Natural killer cell treated with Interleukin-12 subunit alpha and Interleukin-12 subunit beta and Interleukin-15 and Interleukin-18, amount 100 ng/mL, for 72 hours (primary cell): ENCODE results near the gene PSMC2. TPM values are rescaled to one million over a fixed set of nuclear protein-coding genes. Genes with fewer than 3 reads are reported as not detected.
A peak's percentile ranks its signal among the peaks of the same experiment; 100 is the strongest.

Experiments
- ATAC-seq, 2 donors: fragments of 150-1000 bp; cut with Tn5 transposase in 1 of 2; sonication (Bioruptor Pico), chemical (Tn5 transposase) in 1 of 2; 2 replicates each; pipeline ENCODE4 v1.10.0; 2021
- DNase-seq: peaks from one replicate; pipeline ENCODE4 v3.0.0; 2022; ENCODE audit warnings: low spot score
- H3K27ac Mint-ChIP-seq, 2 donors: 1 replicate in 1 of 2; 2 replicates in 1 of 2; pipeline ENCODE4 v1.8.0; 2022; ENCODE audit warnings: mixed read lengths in 2 of 2, mild to moderate bottlenecking in 1 of 2, moderate library complexity in 1 of 2
- H3K27me3 Mint-ChIP-seq, 2 donors: 1 replicate in 1 of 2; 2 replicates in 1 of 2; pipeline ENCODE4 v1.8.0; 2022; ENCODE audit warnings: mixed read lengths in 2 of 2
- H3K36me3 Mint-ChIP-seq: one replicate; pipeline ENCODE4 v1.8.0; 2022; ENCODE audit warnings: mixed read lengths
- H3K4me1 Mint-ChIP-seq, 2 donors: 1 replicate in 1 of 2; 2 replicates in 1 of 2; pipeline ENCODE4 v1.8.0; 2022; ENCODE audit warnings: low read depth in 2 of 2, mixed read lengths in 2 of 2, mild to moderate bottlenecking in 1 of 2
- H3K4me3 Mint-ChIP-seq: one replicate; pipeline ENCODE4 v1.8.0; 2022; ENCODE audit warnings: mixed read lengths
- H3K9me3 Mint-ChIP-seq: 2 replicates; pipeline ENCODE4 v1.8.0; 2022; ENCODE audit warnings: mixed read lengths
- total RNA-seq, 2 donors: library from RNA; stranded (reverse); gene quantifications; one replicate each; pipeline ENCODE4 v1.2.3, GENCODE V29; 2022

PSMC2 gene
- total RNA-seq, 2 donors from 2014 or later, result 139 to 188 TPM

DNA sequence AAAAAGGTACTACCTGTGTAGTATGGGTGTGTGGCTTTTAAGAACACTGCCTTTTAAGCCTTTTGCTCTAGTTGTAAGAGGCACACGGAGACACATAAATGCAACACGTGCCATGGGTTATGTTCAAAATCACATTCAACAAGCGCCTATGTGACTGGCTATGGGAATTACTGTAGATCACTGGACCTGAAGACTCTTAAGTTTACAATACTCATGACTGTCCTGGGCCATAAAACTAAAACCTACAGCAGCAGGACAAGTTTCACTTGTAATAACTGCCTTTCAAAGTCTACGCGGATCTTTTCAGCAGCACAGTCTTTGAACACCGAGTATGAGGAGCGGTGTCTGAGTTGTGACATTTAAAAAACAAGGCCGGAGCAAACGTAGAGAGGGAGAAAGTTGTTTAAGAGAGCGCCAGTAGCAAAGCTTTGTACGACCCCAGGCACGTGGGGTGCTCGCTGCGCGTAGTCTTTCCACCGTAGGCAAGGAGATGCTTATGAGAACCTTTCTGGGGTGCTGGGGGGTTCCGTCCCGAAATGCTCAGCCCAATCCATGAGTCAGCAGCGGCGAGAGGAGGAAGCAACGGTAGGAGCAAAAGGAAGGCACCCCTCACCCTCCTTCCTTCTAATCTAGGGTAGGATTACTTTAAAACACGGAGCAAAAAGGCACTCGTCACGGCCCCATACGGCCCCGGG, 3.5 kb upstream of the PSMC2 start:
- H3K9me3 Mint-ChIP-seq, result no peaks in the 10 kb centered on the region
- H3K4me1 Mint-ChIP-seq, result peaks cover 54 to 62% of the 10 kb centered on the region in 2 donors
- peaks cover 31% of the 10 kb centered on the region for H3K36me3 Mint-ChIP-seq
- H3K27me3 Mint-ChIP-seq, result no peaks in the 10 kb centered on the region
- peak overlapping the region; percentile 98 to 100 for H3K27ac Mint-ChIP-seq
- H3K4me3 Mint-ChIP-seq, result peak overlapping the region; percentile 99
- peak in 1 of 2 donors; percentile 45 for ATAC-seq
- no peak for DNase-seq

DNA sequence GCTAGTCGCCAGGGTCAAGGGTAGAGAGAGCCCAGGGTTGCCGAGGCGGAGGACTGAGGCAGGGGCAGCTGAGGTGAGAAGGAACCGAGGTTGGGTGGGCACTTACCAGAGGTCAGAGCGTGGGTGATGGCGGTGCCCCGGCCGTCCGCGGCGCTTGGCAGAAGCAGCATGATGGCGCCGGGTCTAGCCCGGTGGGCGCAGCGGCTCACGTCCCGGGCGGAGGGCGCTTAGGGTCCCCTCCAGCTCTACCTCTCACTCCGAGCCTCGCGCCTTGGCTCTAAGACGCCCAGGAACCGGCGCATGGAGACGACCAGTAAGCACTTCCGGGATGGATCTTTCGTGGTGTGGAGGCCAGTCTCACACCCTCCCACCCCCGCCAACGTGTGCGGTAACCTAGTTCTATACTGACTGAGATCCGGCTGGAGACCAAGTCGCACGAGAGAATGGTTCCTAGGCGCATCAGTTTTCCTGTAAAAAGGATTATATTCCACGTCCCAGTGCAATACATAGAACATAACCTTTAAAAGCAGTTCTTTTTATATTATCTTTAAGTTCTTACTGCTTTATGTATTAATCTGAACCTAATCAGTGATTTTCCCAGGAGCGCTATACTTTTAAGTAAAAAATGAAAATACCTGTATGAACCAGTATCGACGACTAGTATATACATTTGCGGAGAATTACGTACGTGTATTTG, 2.8 kb upstream of the PSMC2 start, which contains the start of gene DNAJC2:
TSS of gene DNAJC2 (minus strand) at position 315 of the 697 bp plus-strand sequence. CDS start at position 170, 145 bp downstream.
- H3K27ac Mint-ChIP-seq, result peak within 1 kb of the TSS; percentile 98 to 100
- DNase-seq (peak; percentile 93), ATAC-seq (peak; percentile 97 to 98)
- peak within 1 kb of the TSS; percentile 99 for H3K4me3 Mint-ChIP-seq
- H3K4me1 Mint-ChIP-seq, result peaks cover 52 to 61% of the 10 kb centered on the region in 2 donors
- H3K9me3 Mint-ChIP-seq, result no peaks in the 10 kb centered on the region
- H3K36me3 Mint-ChIP-seq, result peaks cover 24% of the 10 kb centered on the region
- no peaks in the 10 kb centered on the region for H3K27me3 Mint-ChIP-seq

DNA sequence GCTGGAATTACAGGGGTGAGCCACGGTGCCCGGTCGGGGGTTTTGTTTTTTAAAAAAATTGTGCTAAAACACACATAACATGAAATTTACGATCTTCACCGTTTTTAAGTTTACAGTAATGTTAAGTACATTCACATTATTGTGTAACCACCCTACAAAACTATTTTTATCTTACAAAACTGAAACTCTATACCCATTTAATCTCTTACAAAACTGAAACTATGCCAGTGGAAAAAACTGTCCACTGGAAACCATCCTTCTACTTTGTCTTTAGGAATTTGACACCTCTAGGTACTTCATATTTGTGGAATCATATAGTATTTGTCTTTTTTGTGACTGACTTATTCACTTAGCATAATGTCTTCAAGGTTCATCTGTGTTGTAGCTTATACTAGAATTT, 1.0 kb upstream of the PSMC2 start:
- H3K27ac Mint-ChIP-seq, result peak overlapping the region; percentile 91 to 93
- H3K4me1 Mint-ChIP-seq, result peaks cover 49 to 60% of the 10 kb centered on the region in 2 donors
- H3K36me3 Mint-ChIP-seq, result peaks cover 19% of the 10 kb centered on the region
- H3K27me3 Mint-ChIP-seq, result no peaks in the 10 kb centered on the region
- DNase-seq (no peak), ATAC-seq (no peak)
- no peaks in the 10 kb centered on the region for H3K9me3 Mint-ChIP-seq
- peak overlapping the region; percentile 85 for H3K4me3 Mint-ChIP-seq

DNA sequence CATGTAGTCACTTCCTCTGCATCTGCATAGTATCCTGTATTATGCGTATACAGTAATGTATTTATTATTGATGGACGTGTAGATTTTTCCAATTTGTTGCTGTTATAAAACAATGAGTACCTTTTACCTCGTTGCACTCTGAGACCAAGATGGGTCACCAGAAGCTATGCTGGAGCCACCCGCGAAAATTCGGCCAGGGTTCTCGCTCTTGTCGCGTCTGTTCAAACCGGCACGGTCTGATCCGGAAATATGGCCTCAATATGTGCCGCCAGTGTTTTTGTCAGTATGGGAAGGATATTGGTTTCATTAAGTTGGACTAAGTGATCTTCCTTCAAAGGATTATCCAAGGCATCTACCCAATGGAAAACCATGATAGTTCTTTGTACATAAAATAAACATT, 1.0 kb downstream of the PSMC2 start:
- peaks cover 53 to 60% of the 10 kb centered on the region in 2 donors for H3K4me1 Mint-ChIP-seq
- peak overlapping the region; percentile 85 for H3K4me3 Mint-ChIP-seq
- H3K27me3 Mint-ChIP-seq, result no peaks in the 10 kb centered on the region
- DNase-seq (no peak), ATAC-seq (no peak)
- H3K27ac Mint-ChIP-seq, result peak overlapping the region; percentile 91 to 93
- H3K9me3 Mint-ChIP-seq, result no peaks in the 10 kb centered on the region
- H3K36me3 Mint-ChIP-seq, result peaks cover 21% of the 10 kb centered on the region

DNA sequence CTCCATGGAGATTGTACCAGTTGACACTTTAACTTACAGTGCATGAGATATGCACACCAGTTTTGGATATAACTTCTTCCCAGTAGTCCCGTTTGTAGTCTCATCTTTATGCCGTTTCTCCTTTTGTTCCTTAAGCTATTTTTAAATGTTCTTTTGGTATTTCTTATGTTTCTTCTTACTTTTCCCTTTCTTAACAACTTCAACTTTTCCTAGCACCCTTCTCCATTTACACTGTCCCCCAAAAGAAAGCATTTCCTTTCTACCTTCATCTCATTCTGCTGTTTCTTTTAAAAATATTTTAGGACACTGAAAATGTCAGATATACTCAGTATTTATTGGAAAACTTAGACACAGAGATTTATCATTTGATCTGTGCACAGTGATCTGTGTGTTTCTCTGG, 1.5 kb downstream of the PSMC2 start:
- H3K36me3 Mint-ChIP-seq, result peaks cover 19% of the 10 kb centered on the region
- peaks cover 48 to 56% of the 10 kb centered on the region in 2 donors for H3K4me1 Mint-ChIP-seq
- peak overlapping the region; percentile 91 to 93 for H3K27ac Mint-ChIP-seq
- no peaks in the 10 kb centered on the region for H3K27me3 Mint-ChIP-seq
- no peak for DNase-seq
- ATAC-seq, result no peak
- no peaks in the 10 kb centered on the region for H3K9me3 Mint-ChIP-seq
- H3K4me3 Mint-ChIP-seq, result peak overlapping the region; percentile 85

DNA sequence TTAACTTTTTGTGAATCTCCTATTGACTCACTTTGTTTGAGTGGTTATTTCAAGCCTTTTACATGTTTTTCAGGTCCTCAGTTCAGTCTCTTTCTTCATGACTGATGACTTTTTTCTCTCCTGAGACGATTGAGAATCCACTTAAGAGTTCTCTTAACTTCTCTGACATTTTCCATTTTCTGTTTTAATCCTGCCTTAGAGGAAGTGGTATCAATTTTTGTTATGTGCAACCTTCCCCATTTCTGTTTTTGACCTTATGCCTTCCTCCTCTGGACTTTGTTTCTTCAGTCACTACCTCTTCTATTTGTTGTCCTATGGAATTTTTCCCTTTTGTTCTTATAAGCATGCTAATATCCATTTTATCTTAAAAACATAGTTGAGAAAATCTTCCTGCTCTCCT, 2.4 kb downstream of the PSMC2 start:
- Mint-ChIP-seq H3K4me3 (peak overlapping the region; percentile 73), H3K27ac (peak overlapping the region; percentile 58 to 93), H3K27me3 (no peaks in the 10 kb centered on the region), H3K9me3 (no peaks in the 10 kb centered on the region), H3K36me3 (peaks cover 16% of the 10 kb centered on the region), H3K4me1 (peaks cover 45 to 50% of the 10 kb centered on the region in 2 donors)
- no peak for DNase-seq
- ATAC-seq, result no peak

DNA sequence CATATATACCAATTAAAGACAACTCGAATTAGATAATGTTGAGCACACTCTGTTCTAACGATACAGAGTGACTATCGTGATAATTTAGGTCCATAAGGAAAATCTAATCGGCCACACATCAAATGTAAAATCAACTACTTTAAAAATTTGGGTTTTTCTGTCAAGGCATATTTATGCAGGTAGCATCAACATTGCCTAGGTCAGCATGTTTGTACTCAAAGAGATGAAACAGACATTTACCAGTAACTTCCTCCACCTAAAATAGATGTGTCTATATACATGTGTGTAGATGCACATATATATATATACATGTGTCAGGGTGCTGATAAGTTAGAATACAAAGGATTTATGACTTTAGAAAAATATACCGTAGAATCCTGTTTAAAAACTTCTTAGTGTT, 22.0 kb downstream of the PSMC2 start:
- ATAC-seq (no peak), DNase-seq (no peak)
- Mint-ChIP-seq H3K27ac (no peak overlapping the region), H3K9me3 (no peaks in the 10 kb centered on the region), H3K4me1 (no peaks in the 10 kb centered on the region), H3K4me3 (no peak overlapping the region), H3K36me3 (peaks cover 16% of the 10 kb centered on the region), H3K27me3 (no peaks in the 10 kb centered on the region)

DNA sequence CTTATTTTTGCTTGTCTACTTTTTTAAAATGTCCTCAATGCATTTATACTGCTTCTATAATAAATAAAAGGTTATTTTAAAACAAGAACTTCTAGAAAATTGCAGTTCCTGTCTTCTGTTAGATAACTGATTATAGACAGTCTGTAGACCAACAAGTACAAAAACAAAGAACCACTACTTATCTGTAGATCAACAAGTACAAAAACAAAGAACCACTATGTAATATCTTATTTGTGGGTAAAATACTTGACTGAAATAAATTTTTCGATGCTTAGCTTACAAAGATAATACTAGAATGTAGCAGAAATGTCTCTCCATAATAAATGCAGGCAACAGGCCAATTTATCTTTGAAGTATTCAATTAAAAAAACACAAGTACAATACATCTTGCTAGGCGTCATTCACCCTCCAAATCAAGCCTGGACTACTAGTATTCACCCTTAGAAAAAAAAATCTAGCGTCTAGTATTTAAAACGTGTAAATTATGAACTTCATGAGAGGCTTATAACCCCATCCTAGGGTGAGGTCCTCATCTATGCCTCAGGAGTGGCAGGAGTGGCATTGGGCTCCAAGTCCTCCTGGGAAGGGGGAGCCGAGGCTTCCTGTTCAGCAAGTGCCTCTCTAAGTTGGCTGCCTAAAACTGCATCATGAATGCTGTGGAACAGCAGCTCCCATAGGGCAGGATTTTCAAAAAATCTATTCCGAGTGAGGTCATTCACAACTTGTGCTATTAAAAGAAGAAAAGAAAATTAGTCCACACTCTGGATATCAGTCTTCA, 26.6 kb downstream of the PSMC2 start:
- Mint-ChIP-seq H3K9me3 (no peaks in the 10 kb centered on the region), H3K4me3 (no peak overlapping the region), H3K27me3 (peaks cover 6 to 18% of the 10 kb centered on the region in 2 donors), H3K4me1 (no peaks in the 10 kb centered on the region), H3K36me3 (no peaks in the 10 kb centered on the region), H3K27ac (no peak overlapping the region)
- ATAC-seq, result no peak
- DNase-seq, result no peak

DNA sequence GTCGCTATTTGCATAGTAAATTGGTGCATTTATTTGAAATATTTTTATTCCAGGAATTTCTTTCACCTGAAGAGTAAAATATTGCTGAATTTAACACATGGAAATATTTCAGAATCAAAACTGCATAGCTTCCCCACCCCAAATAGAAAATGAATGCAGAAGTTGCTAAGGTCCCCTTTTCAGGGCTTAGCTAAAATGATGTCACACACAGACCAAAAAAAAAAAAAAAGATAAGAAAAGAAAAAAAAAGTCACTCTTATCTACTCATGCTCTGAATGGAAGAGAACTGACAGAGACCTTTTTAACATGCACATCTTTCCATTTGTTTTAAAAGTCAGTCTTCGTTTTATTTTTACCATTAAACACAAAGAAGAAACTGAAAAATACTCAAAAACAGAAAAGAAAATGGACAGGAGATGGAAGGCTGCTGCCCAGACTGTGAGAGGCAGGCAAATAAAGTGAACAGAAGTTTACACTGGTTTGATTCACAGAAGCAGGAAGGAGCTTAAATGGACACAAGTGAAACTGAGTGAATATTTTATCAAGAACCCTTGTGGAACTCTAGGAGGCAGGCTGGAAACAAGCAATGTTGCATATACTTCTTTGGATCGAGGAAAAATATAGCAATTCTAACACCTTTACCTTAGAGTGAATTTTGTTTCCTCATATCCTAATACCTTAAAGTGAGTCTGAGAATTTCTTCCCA, 32.0 kb downstream of the PSMC2 start:
- ATAC-seq, result no peak
- Mint-ChIP-seq H3K36me3 (no peaks in the 10 kb centered on the region), H3K9me3 (no peaks in the 10 kb centered on the region), H3K4me1 (no peaks in the 10 kb centered on the region), H3K27ac (no peak overlapping the region), H3K27me3 (peaks cover 6 to 18% of the 10 kb centered on the region in 2 donors), H3K4me3 (no peak overlapping the region)
- no peak for DNase-seq

DNA sequence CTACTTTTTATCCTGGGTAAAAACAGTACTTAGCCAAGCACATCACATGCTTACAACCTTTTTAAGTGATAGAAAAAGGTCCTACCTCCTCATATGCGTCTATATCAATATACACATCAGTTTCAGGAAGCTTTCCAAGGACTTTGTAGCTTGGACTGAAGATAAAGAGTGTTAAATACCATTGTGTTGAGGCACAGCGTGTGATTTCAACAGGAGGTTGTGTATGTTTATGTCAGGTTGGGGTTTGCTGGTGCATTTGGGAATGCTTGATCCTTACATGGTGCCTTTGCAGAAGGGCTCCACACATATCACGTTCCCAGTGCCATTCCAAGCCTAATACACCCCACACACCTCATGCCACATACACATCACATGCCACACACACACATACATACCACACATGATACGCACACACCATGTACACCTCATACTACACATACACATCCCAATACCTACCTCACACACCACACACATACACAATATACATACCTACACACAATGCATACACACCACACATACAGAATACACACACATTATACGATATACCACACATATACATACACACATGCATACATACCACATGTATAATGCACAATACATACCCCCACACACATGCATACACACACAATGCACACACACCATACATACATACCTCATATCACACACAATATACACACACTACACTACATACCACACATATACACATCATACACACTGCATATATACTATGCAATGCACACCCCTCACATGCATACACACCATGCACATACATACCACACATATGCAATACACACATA, 33.1 kb downstream of the PSMC2 start:
- no peak overlapping the region for H3K27ac Mint-ChIP-seq
- DNase-seq (no peak), ATAC-seq (no peak)
- no peaks in the 10 kb centered on the region for H3K9me3 Mint-ChIP-seq
- H3K4me3 Mint-ChIP-seq, result no peak overlapping the region
- H3K36me3 Mint-ChIP-seq, result no peaks in the 10 kb centered on the region
- no peaks in the 10 kb centered on the region for H3K4me1 Mint-ChIP-seq
- H3K27me3 Mint-ChIP-seq, result peaks cover 9 to 18% of the 10 kb centered on the region in 2 donors

DNA sequence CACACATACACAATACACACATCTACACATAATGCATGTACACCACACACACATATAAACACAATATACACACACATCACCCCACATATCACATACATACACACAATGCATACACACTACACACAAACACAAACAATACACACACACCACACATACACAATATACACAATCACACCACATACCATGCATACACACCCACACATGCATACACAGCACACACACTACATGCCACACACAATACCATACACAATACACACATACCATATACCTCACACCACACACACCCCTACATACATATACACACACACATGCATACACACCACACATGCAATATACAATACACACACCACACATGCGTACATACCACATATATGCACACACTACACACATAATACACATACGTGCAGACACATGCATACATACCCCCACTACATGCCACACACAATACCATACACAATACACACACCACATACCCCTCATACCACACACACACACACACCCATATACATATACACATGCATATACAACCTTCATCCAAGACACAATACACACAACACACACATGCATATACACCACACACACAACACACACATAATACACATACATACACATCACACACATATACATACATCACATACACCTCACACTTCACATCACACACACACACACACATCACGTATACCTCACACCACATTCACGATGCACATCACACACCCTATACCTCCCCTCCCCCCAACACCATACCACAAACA, 34.0 kb downstream of the PSMC2 start:
- ATAC-seq (no peak), DNase-seq (no peak)
- H3K27ac Mint-ChIP-seq, result no peak overlapping the region
- H3K27me3 Mint-ChIP-seq, result peaks cover 9 to 18% of the 10 kb centered on the region in 2 donors
- H3K4me1 Mint-ChIP-seq, result no peaks in the 10 kb centered on the region
- H3K9me3 Mint-ChIP-seq, result no peaks in the 10 kb centered on the region
- no peak overlapping the region for H3K4me3 Mint-ChIP-seq
- H3K36me3 Mint-ChIP-seq, result no peaks in the 10 kb centered on the region

DNA sequence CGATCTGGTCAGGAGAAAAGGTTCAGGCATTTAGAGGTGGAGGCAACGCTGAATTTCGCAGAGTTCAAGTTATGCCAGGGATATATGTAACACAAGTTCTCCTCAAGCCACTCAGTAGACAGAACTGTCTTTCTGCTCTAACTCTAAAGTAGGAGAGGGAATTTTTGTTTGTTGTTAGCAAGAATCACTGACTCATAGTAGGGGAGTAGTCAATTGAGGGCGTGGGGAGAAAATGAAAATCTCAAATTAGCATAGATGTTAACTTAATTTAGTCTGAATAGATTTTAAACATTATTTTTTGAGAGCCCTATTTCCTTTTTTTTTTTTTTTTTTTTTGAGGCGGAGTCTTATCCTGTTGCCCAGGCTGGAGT, 34.6 kb downstream of the PSMC2 start:
- no peak overlapping the region for H3K27ac Mint-ChIP-seq
- ATAC-seq, result no peak
- no peaks in the 10 kb centered on the region for H3K4me1 Mint-ChIP-seq
- H3K36me3 Mint-ChIP-seq, result no peaks in the 10 kb centered on the region
- no peaks in the 10 kb centered on the region for H3K9me3 Mint-ChIP-seq
- DNase-seq, result no peak
- peaks cover 9 to 13% of the 10 kb centered on the region in 2 donors for H3K27me3 Mint-ChIP-seq
- no peak overlapping the region for H3K4me3 Mint-ChIP-seq
